HG02973 (cell line): ENCODE data around the gene KITLG.
"Not testable (repeated sequence)": the region's sequence is repeated elsewhere in the genome, so short reads cannot be mapped to it uniquely, and the experiment has no call there.

Source experiments
- ATAC-seq: cut with Tn5 transposase; IDR thresholded peaks from one replicate; pipeline ENCODE4 v1.9.1; 2021; ENCODE audit warnings: moderate library complexity; ENCODE audit not compliant: unreplicated experiment

The KITLG gene

GRCh38 chr12:88576866-88577265, 3.4 kb downstream of the KITLG start:
- ATAC-seq: no peak

GRCh38 chr12:88575361-88575970, 4.8 kb downstream of the KITLG start:
- no peak for ATAC-seq

- ATAC-seq: no peak
Observed at GRCh38 chr12:88574278-88574677, 6.0 kb downstream of the KITLG start.

- ATAC-seq: no peak
Observed at GRCh38 chr12:88573583-88573982, 6.7 kb downstream of the KITLG start.

GRCh38 chr12:88572781-88573549, 7.3 kb downstream of the KITLG start:
- no peak for ATAC-seq

GRCh38 chr12:88571543-88571942, 8.7 kb downstream of the KITLG start:
- ATAC-seq: no peak

- ATAC-seq: no peak
Observed at GRCh38 chr12:88570103-88570502, 10.2 kb downstream of the KITLG start.

- no peak for ATAC-seq
Observed at GRCh38 chr12:88566430-88566829, 13.8 kb downstream of the KITLG start.

GRCh38 chr12:88562846-88563582, 17.3 kb downstream of the KITLG start:
- ATAC-seq: no peak

- ATAC-seq: no peak
Observed at GRCh38 chr12:88562151-88562550, 18.1 kb downstream of the KITLG start.

GRCh38 chr12:88559772-88560171, 20.5 kb downstream of the KITLG start:
- ATAC-seq: no peak

- no peak for ATAC-seq
Observed at GRCh38 chr12:88559199-88559598, 21.1 kb downstream of the KITLG start.

GRCh38 chr12:88558340-88558867, 21.9 kb downstream of the KITLG start:
- no peak for ATAC-seq

- ATAC-seq: no peak
Observed at GRCh38 chr12:88556213-88556774, 24.0 kb downstream of the KITLG start.

- no peak for ATAC-seq
Observed at GRCh38 chr12:88553941-88554658, 26.2 kb downstream of the KITLG start.

- ATAC-seq: no peak
Observed at GRCh38 chr12:88552610-88553079, 27.6 kb downstream of the KITLG start.

GRCh38 chr12:88549929-88550328, 30.3 kb downstream of the KITLG start:
- ATAC-seq: no peak

- not testable (repeated sequence) for ATAC-seq
Observed at GRCh38 chr12:88547949-88548348, 32.3 kb downstream of the KITLG start.

- ATAC-seq: no peak
Observed at GRCh38 chr12:88546853-88547252, 33.4 kb downstream of the KITLG start.

- ATAC-seq: no peak
Observed at GRCh38 chr12:88546226-88546625, 34.0 kb downstream of the KITLG start.
